ENCODE measurements around the gene GRK5. TPM values are rescaled to one million over a fixed set of nuclear protein-coding genes. Genes with fewer than 3 reads are reported as not detected.

GRK5 gene
- total RNA-seq, 4 donors from 2014 or later = 6.0 to 111 (median 9.5) TPM

DNA sequence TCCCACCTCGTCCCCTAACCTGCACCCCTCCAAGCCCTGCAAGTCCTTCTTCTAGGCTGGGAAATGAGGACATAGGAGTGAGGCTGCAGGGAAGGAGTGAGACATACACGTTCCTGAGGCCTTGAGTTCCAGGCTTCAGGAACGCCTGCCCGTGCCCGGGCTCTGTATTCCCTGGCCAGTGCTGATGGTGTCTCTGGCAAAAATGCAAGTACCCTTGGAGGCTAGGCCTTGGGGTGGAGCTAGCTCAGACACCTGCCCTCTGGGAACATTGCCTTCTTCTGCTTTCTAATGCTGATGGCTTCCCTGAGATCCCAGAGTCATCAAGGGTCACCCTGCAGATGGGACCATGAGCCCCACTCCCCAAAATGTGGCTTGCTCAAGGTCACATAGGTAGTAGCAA, 76.0 kb downstream of the GRK5 start:
- Histone ChIP-seq H3K27ac (peak overlapping the region in 3 of 4 donors; percentile 17 to 46 (median 27)), H3K36me3 (no peaks in the 10 kb centered on the region), H3K9me3 (no peaks in the 10 kb centered on the region), H3K27me3 (no peaks in the 10 kb centered on the region), H3K4me1 (peaks cover 29 to 47% (median 33%) of the 10 kb centered on the region in 4 donors), H3K4me3 (no peak overlapping the region)
- in situ Hi-C loops (cut with MboI; ENCODE audit: low pct_ligation_motif_present in 1 of 4, low pct_unique_long_range_greater_than_20kb in 1 of 4, low sequenced_read_pairs in 3 of 4) (no loop called here), intact Hi-C loops (cut with DNase I; ENCODE audit: low total_unique reads) (no loop called here)
- DNase-seq = no peak
- WGBS, 2 donors (ENCODE audit: low coverage in 1 of 2) = 81% methylated on average over 5 of the region's 5 CpGs; no CpG with 5 or more reads in 1 of the 2 donors
- TF ChIP-seq POLR2AphosphoS5 (IDR thresholded peaks at IDR 0.05) = no peak
- TF ChIP-seq EP300 (IDR thresholded peaks at IDR 0.05; ENCODE audit: low read depth) = no peak
- TF ChIP-seq POLR2A (IDR thresholded peaks at IDR 0.05) = no peak
- TF ChIP-seq, protein P1, sequence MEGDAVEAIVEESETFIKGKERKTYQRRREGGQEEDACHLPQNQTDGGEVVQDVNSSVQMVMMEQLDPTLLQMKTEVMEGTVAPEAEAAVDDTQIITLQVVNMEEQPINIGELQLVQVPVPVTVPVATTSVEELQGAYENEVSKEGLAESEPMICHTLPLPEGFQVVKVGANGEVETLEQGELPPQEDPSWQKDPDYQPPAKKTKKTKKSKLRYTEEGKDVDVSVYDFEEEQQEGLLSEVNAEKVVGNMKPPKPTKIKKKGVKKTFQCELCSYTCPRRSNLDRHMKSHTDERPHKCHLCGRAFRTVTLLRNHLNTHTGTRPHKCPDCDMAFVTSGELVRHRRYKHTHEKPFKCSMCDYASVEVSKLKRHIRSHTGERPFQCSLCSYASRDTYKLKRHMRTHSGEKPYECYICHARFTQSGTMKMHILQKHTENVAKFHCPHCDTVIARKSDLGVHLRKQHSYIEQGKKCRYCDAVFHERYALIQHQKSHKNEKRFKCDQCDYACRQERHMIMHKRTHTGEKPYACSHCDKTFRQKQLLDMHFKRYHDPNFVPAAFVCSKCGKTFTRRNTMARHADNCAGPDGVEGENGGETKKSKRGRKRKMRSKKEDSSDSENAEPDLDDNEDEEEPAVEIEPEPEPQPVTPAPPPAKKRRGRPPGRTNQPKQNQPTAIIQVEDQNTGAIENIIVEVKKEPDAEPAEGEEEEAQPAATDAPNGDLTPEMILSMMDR (IDR thresholded peaks at IDR 0.05) = no peak

DNA sequence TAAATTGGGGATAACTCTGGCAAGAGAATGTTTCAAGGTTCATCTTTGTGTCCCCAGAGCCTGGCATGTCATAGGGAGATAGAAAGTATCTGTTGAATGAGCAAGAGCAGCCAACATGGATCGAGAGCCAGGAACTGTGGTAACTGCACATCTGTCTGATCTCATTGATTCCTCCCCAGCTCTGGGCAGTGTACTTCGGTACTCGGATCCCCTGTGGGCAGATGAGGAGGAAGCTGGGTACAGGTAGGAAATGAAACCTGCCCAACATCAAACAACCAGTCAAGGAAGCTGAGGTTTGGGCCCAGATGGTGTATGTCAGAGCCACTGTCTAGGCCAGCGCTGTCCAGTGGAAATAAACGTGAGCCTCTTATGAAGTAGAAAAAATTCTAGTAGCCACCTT, 76.4 kb downstream of the GRK5 start:
- intact Hi-C loops (cut with DNase I; ENCODE audit: low total_unique reads) = no loop called here
- no peaks in the 10 kb centered on the region for H3K36me3 ChIP-seq
- H3K9me3 ChIP-seq = no peaks in the 10 kb centered on the region
- TF ChIP-seq POLR2AphosphoS5 (IDR thresholded peaks at IDR 0.05) = no peak
- TF ChIP-seq, protein P1 (IDR thresholded peaks at IDR 0.05) = no peak
- TF ChIP-seq POLR2A (IDR thresholded peaks at IDR 0.05) = no peak
- TF ChIP-seq EP300 (IDR thresholded peaks at IDR 0.05; ENCODE audit: low read depth) = no peak
- WGBS, 2 donors (ENCODE audit: low coverage in 1 of 2) = 33 to 60% methylated on average over 1 to 5 of the region's 5 CpGs
- no peaks in the 10 kb centered on the region for H3K27me3 ChIP-seq
- peaks cover 34 to 51% (median 37%) of the 10 kb centered on the region in 4 donors for H3K4me1 ChIP-seq
- in situ Hi-C loops (cut with MboI; ENCODE audit: low pct_ligation_motif_present in 1 of 4, low pct_unique_long_range_greater_than_20kb in 1 of 4, low sequenced_read_pairs in 3 of 4) = no loop called here
- peak; percentile 42 for DNase-seq
- H3K27ac ChIP-seq = peak overlapping the region in 3 of 4 donors; percentile 17 to 46 (median 27)
- H3K4me3 ChIP-seq = no peak overlapping the region

DNA sequence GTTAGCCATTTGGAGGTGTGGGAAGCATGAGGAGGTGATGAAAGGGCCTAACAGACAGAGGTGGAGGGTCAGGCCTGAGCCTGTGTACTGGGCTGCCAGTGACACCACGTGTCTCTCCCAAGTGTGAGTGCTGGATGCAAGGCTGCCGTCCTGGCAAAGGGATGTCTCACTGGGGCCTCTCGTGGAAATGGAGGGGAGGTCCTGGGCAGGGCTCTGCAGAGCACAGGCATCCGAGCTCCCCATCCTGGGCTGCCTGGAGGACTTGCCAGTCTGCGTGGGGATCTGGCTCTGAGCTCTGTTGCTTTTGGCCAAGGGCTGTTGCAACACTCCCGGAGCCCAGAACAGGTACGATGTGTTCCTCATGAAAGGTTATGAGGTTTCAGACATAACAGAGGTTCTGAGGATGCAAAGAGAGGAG, 77.3 kb downstream of the GRK5 start:
- no peak overlapping the region for H3K4me3 ChIP-seq
- in situ Hi-C loops (cut with MboI; ENCODE audit: low pct_ligation_motif_present in 1 of 4, low pct_unique_long_range_greater_than_20kb in 1 of 4, low sequenced_read_pairs in 3 of 4) (no loop called here), intact Hi-C loops (cut with DNase I; ENCODE audit: low total_unique reads) (no loop called here)
- H3K27ac ChIP-seq = peak overlapping the region; percentile 27 to 46 (median 39)
- peaks cover 42 to 60% (median 46%) of the 10 kb centered on the region in 4 donors for H3K4me1 ChIP-seq
- H3K27me3 ChIP-seq = no peaks in the 10 kb centered on the region
- TF ChIP-seq POLR2AphosphoS5 (IDR thresholded peaks at IDR 0.05) = peak in 1 of 3 donors; percentile 31
- no peak for TF ChIP-seq EP300 (IDR thresholded peaks at IDR 0.05; ENCODE audit: low read depth)
- H3K9me3 ChIP-seq = no peaks in the 10 kb centered on the region
- DNase-seq = no peak
- WGBS, 2 donors (ENCODE audit: low coverage in 1 of 2) = 84% methylated on average over 7 of the region's 7 CpGs; no CpG with 5 or more reads in 1 of the 2 donors
- H3K36me3 ChIP-seq = no peaks in the 10 kb centered on the region

DNA sequence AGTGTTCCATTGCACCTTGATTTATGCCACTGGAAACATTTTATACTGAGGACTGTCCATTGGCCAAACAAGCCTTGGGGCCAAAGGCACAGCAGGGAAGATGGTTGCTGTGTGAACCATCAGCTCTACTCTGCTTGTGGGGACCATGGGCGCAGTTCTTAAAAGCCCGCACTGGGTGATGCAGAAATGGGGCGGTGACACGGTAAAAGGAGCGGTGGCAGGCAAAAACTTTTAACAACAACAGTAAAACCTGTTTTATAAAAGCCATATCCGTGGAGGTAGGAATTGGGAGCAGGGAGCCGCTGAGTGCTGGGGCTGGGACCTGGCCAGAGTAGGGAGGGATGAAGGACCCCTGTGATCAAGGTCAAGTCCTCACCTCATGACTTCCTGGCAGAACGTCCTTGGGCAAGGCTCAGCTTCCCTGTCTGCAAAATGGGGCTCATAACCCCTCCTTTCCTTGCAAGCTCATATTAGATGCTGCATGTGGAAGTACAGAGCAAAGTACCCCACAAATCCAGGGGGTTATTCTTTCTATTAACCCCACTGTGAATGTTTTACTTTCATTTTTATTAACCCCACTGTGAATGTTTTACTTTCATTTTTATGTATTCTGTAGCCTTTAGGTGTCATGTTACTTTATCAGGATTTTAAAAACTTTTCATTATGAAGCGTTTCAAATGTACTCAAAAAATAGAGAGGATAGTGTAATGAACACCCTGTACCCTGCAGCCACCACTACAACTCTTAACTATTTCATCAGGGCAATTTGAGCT, 78.3 kb downstream of the GRK5 start:
- no peak overlapping the region for H3K4me3 ChIP-seq
- peak overlapping the region; percentile 21 to 46 (median 39) for H3K27ac ChIP-seq
- no peaks in the 10 kb centered on the region for H3K27me3 ChIP-seq
- TF ChIP-seq EP300 (IDR thresholded peaks at IDR 0.05; ENCODE audit: low read depth) (no peak), POLR2AphosphoS5 (IDR thresholded peaks at IDR 0.05) (no peak), POLR2A (IDR thresholded peaks at IDR 0.05) (no peak)
- TF ChIP-seq, protein P1 (IDR thresholded peaks at IDR 0.05) = no peak
- no peaks in the 10 kb centered on the region for H3K36me3 ChIP-seq
- H3K4me1 ChIP-seq = peaks cover 43 to 67% (median 46%) of the 10 kb centered on the region in 4 donors
- in situ Hi-C loops (cut with MboI; ENCODE audit: low pct_ligation_motif_present in 1 of 4, low pct_unique_long_range_greater_than_20kb in 1 of 4, low sequenced_read_pairs in 3 of 4) = no loop called here
- 68 to 72% methylated on average over 2 to 9 of the region's 9 CpGs for WGBS, 2 donors (ENCODE audit: low coverage in 1 of 2)
- no peak for DNase-seq
- intact Hi-C loops (cut with DNase I; ENCODE audit: low total_unique reads) = no loop called here
- no peaks in the 10 kb centered on the region for H3K9me3 ChIP-seq
